GM20000 (cell line): Measurements from ENCODE around the gene SNX11.

Experiments used
- DNase-seq: peaks from one replicate; pipeline ENCODE4 v3.0.0; 2012; ENCODE audit warnings: low spot score
- CTCF ChIP-seq: IDR thresholded peaks from 2 replicates; pipeline ENCODE4 v1.5.1; 2012; ENCODE audit warnings: mild to moderate bottlenecking, control low read depth; ENCODE audit errors: extremely low read depth, missing control alignments

Gene SNX11

GRCh38 chr17:48125829-48126531 lies 18.4 kb downstream of the SNX11 start:
- TF ChIP-seq CTCF = no peak
- no peak for DNase-seq

GRCh38 chr17:48126532-48126850 lies 18.9 kb downstream of the SNX11 start:
- no peak for DNase-seq

GRCh38 chr17:48127371-48128051 lies 19.9 kb downstream of the SNX11 start:
- no peak for TF ChIP-seq CTCF
- no peak for DNase-seq

More at GRCh38 chr17:48126532-48126850, 18.9 kb downstream of the SNX11 start:
- no peak for TF ChIP-seq CTCF

GRCh38 chr17:48128400-48128799 lies 20.8 kb downstream of the SNX11 start:
- no peak for DNase-seq
- TF ChIP-seq CTCF = no peak

GRCh38 chr17:48129981-48130380 lies 22.4 kb downstream of the SNX11 start:
- DNase-seq = no peak

GRCh38 chr17:48131216-48131824 lies 23.8 kb downstream of the SNX11 start:
- TF ChIP-seq CTCF = peak; percentile 41
- peak; percentile 57 for DNase-seq

More at GRCh38 chr17:48129981-48130380, 22.4 kb downstream of the SNX11 start:
- no peak for TF ChIP-seq CTCF

GRCh38 chr17:48132385-48132784 lies 24.8 kb downstream of the SNX11 start:
- no peak for DNase-seq
- TF ChIP-seq CTCF = no peak
